Measurements from ENCODE around the gene TEX35.
"Not testable (repeated sequence)": the region's sequence is repeated elsewhere in the genome, so short reads cannot be mapped to it uniquely, and the experiment has no call there.

TEX35 gene

DNA sequence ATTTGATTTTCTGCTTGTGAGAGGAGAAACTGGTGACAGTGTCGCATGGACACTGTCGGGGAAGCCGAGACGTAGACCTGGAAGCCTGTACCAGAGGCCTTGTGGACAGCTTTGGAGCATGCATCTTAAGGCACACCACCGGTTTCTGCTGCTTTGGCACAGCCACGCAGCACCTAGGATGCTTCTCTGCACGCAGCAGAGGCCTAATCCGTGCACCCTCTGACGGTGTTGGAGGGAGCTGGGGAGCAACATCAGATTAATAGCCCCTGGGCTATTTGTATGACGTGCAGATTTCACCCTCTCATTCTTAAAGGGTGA is 30.3 kb downstream of the TEX35 start:
- peaks cover 13% of the 10 kb centered on the region for H3K4me1 Mint-ChIP-seq (ENCODE audit: low read depth)
- H3K4me3 Mint-ChIP-seq = peak overlapping the region; percentile 93
- peaks cover 16% of the 10 kb centered on the region for H3K36me3 Mint-ChIP-seq (ENCODE audit: low read depth)
- H3K27me3 Mint-ChIP-seq = peaks cover 2% of the 10 kb centered on the region
- H3K9me3 Mint-ChIP-seq = no peaks in the 10 kb centered on the region
- intact Hi-C loops (cut with micrococcal nuclease) = loop anchor here (5.0 to 10.0 kb wide), 2 partner anchors 182 to 539 kb away; partner anchors contain the start of genes RALGPS2 and TOR3A
- H3K27ac Mint-ChIP-seq = peak overlapping the region; percentile 91

DNA sequence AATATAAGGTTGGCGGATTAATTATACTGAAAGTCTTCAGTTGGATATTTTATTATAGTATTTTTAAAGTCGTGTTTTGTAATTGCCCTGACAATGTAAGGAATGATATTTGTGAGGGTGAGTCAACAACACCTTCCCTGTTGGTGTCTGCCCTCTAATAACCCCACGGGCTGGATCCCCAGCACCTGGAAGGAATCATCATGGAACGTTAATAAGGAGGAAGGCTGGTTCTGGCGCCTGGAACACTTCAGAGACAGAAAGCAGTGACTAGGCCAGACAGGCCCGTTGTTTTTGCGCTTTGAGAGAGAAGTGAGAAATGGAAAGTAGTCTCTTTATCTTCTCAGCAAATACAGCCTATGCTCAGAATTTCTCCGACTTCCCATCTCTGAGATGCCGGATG is 31.6 kb downstream of the TEX35 start:
- no peaks in the 10 kb centered on the region for H3K9me3 Mint-ChIP-seq
- H3K36me3 Mint-ChIP-seq (ENCODE audit: low read depth) = peaks cover 16% of the 10 kb centered on the region
- peaks cover 13% of the 10 kb centered on the region for H3K4me1 Mint-ChIP-seq (ENCODE audit: low read depth)
- intact Hi-C loops (cut with micrococcal nuclease) = loop anchor here (5.0 to 10.0 kb wide), 2 partner anchors 180 to 538 kb away; partner anchors contain the start of genes RALGPS2 and TOR3A
- peaks cover 2% of the 10 kb centered on the region for H3K27me3 Mint-ChIP-seq
- no peak overlapping the region for H3K27ac Mint-ChIP-seq
- H3K4me3 Mint-ChIP-seq = no peak overlapping the region

DNA sequence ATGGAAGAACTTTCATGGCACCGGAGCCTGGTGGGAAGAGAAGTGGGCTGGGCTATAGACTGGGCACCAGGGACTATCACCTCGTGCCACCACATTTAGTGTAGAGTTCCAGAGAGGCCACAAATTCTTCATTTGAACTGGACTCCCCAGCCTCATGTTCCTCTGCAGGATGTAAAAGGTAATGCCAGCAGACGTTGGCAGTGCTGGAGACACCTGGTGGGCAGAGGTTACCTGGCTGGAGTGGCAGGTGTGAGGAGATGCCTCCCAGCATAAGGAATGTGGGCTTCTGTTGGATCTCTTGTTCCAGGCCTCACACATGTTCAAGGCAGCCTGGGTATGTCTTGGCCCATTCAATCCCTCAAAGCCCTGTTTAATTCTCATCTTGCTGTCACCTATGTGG is 35.2 kb downstream of the TEX35 start:
- Mint-ChIP-seq H3K4me1 (ENCODE audit: low read depth) (peaks cover 4% of the 10 kb centered on the region), H3K27me3 (peaks cover 2% of the 10 kb centered on the region), H3K27ac (no peak overlapping the region), H3K9me3 (peaks cover 9% of the 10 kb centered on the region), H3K36me3 (ENCODE audit: low read depth) (peaks cover 7% of the 10 kb centered on the region), H3K4me3 (no peak overlapping the region)
- intact Hi-C loops (cut with micrococcal nuclease) = loop anchor here (10.0 kb wide), 1 partner anchor 177 kb away; the partner anchor contains the start of gene RALGPS2

DNA sequence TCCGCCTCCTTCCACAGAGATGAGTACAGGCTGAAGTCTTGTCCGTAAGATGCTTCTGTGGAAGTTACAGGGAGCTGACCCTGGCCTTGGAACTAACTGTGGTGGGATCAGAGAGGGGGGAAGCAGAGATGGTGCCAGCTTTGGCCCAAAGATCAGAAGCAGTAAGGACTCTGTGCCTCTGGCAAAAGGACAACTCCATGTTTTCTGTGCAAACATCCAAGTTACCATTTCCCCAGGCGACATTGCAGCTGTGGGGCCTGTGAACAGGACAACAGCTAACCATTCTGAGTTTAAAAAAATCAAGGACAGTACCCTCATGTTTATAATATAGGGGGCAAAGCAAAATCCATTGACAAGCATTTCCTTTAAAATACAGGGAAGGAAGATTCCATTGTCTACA is 38.4 kb downstream of the TEX35 start:
- peaks cover 26% of the 10 kb centered on the region for H3K9me3 Mint-ChIP-seq
- H3K4me1 Mint-ChIP-seq (ENCODE audit: low read depth) = no peaks in the 10 kb centered on the region
- no peaks in the 10 kb centered on the region for H3K36me3 Mint-ChIP-seq (ENCODE audit: low read depth)
- no peak overlapping the region for H3K4me3 Mint-ChIP-seq
- H3K27ac Mint-ChIP-seq = no peak overlapping the region
- H3K27me3 Mint-ChIP-seq = no peaks in the 10 kb centered on the region
- intact Hi-C loops (cut with micrococcal nuclease) = no loop called here

DNA sequence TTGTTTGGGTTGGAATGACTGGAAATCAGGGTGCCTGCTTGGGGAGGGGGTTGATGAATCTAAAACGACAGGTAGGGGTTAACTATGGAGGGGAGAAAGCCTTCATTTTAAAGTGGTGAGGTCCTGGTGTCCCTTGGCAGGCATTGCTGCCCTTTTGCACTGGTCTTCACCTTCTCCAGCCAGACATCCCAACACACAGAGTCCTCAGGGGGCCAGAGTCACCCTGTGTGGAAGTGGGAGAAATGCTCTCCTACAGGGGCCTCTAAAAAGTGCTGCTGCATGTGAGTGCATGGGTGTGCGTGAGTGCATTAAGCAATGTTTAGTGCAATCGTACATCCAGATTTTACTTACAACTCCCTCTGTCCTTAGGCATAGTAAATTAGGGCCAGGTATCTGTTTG is 39.0 kb downstream of the TEX35 start:
- Mint-ChIP-seq H3K27ac (no peak overlapping the region), H3K9me3 (peaks cover 26% of the 10 kb centered on the region), H3K4me1 (ENCODE audit: low read depth) (no peaks in the 10 kb centered on the region), H3K36me3 (ENCODE audit: low read depth) (no peaks in the 10 kb centered on the region), H3K27me3 (no peaks in the 10 kb centered on the region), H3K4me3 (no peak overlapping the region)
- intact Hi-C loops (cut with micrococcal nuclease) = no loop called here

DNA sequence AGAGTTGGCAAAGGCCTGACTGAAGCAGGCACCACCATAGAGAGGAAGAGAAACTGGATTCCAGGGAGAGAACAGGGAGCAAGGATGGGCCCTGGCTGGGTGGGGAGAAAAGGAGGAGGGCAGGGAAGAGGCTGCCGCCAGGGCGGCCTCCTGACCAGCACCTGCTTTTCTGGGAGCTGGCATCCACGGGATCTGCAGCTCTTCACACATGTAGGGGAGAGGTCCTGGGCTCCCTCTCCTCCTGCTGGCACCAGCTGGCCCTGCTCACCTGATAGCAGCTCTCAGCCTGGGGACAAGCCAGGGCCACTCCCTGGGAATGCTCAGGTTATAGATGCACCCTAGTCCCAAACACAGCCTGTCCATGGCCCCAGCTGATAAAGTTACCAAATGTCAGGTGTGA is 39.9 kb downstream of the TEX35 start:
- H3K4me1 Mint-ChIP-seq (ENCODE audit: low read depth) = no peaks in the 10 kb centered on the region
- H3K36me3 Mint-ChIP-seq (ENCODE audit: low read depth) = no peaks in the 10 kb centered on the region
- no peak overlapping the region for H3K27ac Mint-ChIP-seq
- H3K9me3 Mint-ChIP-seq = peaks cover 26% of the 10 kb centered on the region
- no peaks in the 10 kb centered on the region for H3K27me3 Mint-ChIP-seq
- no peak overlapping the region for H3K4me3 Mint-ChIP-seq
- intact Hi-C loops (cut with micrococcal nuclease) = no loop called here

DNA sequence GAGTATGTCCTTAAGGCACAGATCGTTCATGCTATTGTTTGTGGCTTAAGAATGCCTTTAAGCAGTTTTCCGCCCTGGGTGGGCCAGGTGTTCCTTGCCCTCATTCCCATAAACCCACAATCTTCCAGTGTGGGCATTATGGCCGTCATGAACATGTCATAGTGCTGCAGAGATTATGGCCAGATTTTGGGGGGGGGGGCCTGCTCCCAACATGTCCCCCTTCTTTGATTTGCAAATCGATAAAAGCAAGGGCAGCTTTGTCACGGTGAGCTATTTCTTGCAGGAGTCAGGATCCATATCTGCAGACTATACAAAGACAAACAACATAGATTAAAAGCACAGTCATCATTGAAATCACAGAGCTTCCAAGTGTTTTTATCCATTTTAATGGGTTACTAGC is 41.4 kb downstream of the TEX35 start:
- H3K36me3 Mint-ChIP-seq (ENCODE audit: low read depth); H3K4me1 Mint-ChIP-seq (ENCODE audit: low read depth); H3K27me3 Mint-ChIP-seq; intact Hi-C loops (cut with micrococcal nuclease); H3K27ac Mint-ChIP-seq; H3K4me3 Mint-ChIP-seq: not testable (repeated sequence)
- H3K9me3 Mint-ChIP-seq = peaks cover 26% of the 10 kb centered on the region

DNA sequence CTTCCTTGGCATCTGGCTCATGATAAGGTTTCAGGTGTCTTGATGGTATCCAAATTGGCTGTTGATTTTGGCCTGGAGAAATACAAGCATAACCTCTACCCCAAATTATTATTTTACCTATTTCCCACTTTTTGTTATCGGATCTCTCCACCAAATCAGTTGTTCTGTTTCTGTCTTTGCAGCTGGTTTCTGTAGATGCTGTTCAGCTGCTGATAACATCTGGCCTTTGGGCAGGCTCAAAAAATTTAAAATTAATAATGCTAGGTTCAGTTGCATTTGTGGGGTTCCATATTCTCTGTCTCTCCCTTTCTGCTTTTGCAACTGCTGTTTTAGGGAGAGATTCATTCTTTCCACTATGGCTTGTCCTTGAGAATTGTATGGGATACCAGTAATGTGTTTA is 42.7 kb downstream of the TEX35 start:
- intact Hi-C loops (cut with micrococcal nuclease); H3K4me1 Mint-ChIP-seq (ENCODE audit: low read depth); H3K4me3 Mint-ChIP-seq; H3K27me3 Mint-ChIP-seq; H3K36me3 Mint-ChIP-seq (ENCODE audit: low read depth); H3K27ac Mint-ChIP-seq: not testable (repeated sequence)
- peaks cover 26% of the 10 kb centered on the region for H3K9me3 Mint-ChIP-seq

DNA sequence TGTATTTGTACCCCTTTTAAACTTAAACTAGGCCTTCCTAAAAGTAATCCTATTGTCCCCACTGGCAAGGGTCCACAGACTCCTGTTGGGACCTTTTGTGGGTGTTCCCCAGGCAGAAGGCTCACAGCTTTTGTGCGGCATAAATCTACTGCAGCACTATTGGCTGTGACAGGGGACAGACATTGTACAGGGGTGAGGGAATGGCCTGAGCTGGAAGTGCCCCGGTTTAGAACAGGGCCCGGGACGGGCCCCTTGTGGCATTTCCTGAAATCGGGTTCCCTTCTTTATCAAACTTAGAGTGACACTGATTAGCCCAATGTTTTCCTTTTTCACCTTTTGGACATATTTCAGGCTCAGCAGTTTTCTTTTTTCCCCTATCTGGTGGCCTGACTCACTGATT is 45.9 kb downstream of the TEX35 start:
- H3K4me1 Mint-ChIP-seq (ENCODE audit: low read depth); intact Hi-C loops (cut with micrococcal nuclease); H3K4me3 Mint-ChIP-seq; H3K27ac Mint-ChIP-seq; H3K36me3 Mint-ChIP-seq (ENCODE audit: low read depth); H3K27me3 Mint-ChIP-seq: not testable (repeated sequence)
- H3K9me3 Mint-ChIP-seq = peaks cover 14% of the 10 kb centered on the region

DNA sequence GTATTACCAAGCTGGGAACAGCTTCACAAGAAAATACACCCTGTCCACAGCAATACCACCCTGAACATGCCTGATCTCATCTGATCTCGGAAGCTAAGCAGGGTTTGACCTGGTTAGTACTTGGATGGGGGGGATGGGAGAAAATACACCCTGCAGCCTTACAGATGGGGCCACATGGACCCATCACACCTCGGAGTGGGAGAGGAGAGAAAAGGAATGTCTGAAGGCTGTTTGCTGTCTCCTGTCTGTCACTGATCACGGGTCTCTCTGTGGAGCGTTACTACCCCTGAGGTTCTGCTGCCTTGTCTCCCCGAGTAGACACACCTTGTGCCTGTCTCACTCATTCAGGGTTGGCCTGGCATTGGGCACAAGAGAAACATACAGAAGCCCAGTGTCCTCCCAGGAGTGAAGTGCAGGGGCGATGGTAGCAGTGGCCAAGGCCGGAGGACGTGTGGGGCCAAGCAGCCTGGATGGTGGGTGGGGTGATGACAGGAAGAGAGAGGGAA is 48.0 kb downstream of the TEX35 start:
- intact Hi-C loops (cut with micrococcal nuclease) = no loop called here
- Mint-ChIP-seq H3K9me3 (no peaks in the 10 kb centered on the region), H3K27ac (no peak overlapping the region), H3K27me3 (no peaks in the 10 kb centered on the region), H3K36me3 (ENCODE audit: low read depth) (no peaks in the 10 kb centered on the region), H3K4me3 (no peak overlapping the region), H3K4me1 (ENCODE audit: low read depth) (no peaks in the 10 kb centered on the region)

DNA sequence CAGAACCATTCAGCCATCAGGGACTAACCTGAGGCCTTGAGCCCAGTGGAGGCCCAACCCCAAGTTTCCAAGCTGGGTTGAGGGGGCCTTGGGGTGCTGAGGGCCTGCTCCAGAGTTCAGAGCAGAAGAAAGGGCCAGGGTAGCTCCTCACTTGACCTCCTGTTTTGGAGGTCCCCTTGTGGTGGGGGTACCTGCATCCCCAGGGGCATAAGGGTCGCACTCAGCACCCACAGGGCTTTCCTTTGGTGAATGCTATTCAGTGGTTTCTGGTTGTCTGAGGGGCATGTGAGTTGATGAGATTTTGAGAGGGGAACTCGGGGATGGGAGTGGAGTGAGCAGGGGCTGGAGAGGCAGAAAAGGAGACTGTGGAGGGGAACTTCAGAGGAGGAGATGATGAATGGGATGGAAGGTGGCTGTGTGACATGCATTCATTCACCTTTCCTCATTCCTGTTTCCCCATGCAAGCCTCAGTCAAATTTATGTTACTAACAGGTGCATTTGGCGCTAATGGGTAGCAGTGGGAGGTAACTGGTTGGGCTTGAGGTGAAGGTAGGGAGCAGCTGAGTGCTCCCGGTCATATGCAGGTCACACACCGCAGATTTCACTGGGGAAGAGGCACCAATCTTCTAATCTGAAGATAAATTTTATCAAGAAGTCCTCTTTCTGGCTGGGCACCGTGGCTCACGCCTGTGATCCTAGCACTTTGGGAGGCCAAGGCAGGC is 50.4 kb downstream of the TEX35 start:
- no peak overlapping the region for H3K27ac Mint-ChIP-seq
- H3K27me3 Mint-ChIP-seq = no peaks in the 10 kb centered on the region
- H3K36me3 Mint-ChIP-seq (ENCODE audit: low read depth) = no peaks in the 10 kb centered on the region
- intact Hi-C loops (cut with micrococcal nuclease) = no loop called here
- H3K9me3 Mint-ChIP-seq = no peaks in the 10 kb centered on the region
- H3K4me1 Mint-ChIP-seq (ENCODE audit: low read depth) = no peaks in the 10 kb centered on the region
- H3K4me3 Mint-ChIP-seq = no peak overlapping the region

DNA sequence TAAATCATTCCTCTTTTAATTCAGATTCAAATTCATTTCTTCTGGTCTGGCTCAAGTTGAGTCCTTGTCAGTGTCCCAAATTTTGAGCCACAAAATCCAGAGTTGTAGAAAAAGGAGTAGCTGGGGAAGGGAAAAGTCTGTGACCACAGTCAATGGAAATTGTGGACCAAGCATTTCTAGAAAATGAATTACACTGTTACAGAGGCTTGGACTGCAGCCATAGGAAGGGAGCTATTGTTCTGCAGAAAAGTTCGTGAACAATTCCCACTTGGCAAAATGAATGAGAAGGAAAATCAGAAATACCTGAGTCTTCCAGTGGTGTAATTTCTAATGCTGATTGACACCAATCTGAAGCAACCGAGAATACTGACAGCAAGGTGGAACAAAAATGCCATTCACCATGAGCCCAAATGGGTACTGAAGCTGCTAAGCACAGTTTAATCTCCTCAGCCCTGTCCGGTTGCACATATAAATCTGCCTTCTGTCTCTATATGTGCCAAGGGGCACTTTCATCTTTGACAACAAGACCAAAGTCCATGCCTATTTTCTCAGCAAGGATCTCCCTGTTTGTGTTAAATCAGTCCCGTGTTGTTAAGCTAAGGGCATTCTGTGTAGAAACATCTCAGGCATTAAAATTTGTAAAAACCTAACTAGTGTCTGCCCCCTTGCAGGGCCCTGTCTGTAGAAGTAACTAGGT is 51.3 kb downstream of the TEX35 start:
- intact Hi-C loops (cut with micrococcal nuclease) = no loop called here
- Mint-ChIP-seq H3K27me3 (no peaks in the 10 kb centered on the region), H3K4me1 (ENCODE audit: low read depth) (no peaks in the 10 kb centered on the region), H3K9me3 (no peaks in the 10 kb centered on the region), H3K36me3 (ENCODE audit: low read depth) (no peaks in the 10 kb centered on the region), H3K27ac (no peak overlapping the region), H3K4me3 (no peak overlapping the region)

DNA sequence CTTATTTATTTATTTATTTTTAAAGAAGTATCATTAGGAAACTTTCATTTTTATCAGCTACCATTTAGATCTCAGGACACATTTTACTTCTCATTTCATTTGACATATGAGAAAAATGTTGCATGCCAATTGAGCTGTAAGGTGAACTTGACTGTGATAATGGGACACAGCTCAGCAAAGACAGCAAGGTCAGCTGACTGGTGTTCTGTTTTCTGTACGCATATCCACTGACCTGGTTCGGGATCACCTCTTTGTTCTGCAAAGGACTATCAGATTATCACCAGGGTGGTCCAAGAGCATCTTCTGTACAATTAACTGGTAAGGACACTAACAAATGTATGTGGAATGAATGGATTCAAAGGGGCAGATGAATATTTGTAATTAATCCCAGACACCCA is 51.9 kb downstream of the TEX35 start:
- Mint-ChIP-seq H3K27me3 (no peaks in the 10 kb centered on the region), H3K4me3 (no peak overlapping the region), H3K27ac (no peak overlapping the region), H3K9me3 (no peaks in the 10 kb centered on the region), H3K36me3 (ENCODE audit: low read depth) (no peaks in the 10 kb centered on the region), H3K4me1 (ENCODE audit: low read depth) (no peaks in the 10 kb centered on the region)
- intact Hi-C loops (cut with micrococcal nuclease) = no loop called here

DNA sequence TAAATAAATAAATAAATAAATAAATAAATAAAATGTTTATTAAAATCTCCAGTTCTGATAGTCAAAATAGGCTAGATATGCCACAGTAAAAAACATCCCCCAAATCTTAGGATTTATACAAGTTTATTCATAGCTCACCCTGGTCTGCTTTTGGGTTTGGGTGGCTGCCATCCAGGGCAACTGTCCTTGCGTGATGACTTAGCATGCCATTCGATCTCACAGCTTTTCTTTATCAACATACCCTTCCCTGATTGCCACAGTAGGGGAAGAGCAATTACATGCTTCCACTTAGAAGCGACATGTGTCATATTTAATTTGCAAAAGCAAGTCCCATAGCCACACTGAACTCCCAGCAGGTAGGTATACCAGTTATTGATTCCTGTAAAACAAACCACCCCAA is 52.7 kb downstream of the TEX35 start:
- H3K9me3 Mint-ChIP-seq = no peaks in the 10 kb centered on the region
- intact Hi-C loops (cut with micrococcal nuclease) = no loop called here
- no peaks in the 10 kb centered on the region for H3K27me3 Mint-ChIP-seq
- H3K27ac Mint-ChIP-seq = no peak overlapping the region
- no peaks in the 10 kb centered on the region for H3K36me3 Mint-ChIP-seq (ENCODE audit: low read depth)
- H3K4me3 Mint-ChIP-seq = no peak overlapping the region
- H3K4me1 Mint-ChIP-seq (ENCODE audit: low read depth) = no peaks in the 10 kb centered on the region

DNA sequence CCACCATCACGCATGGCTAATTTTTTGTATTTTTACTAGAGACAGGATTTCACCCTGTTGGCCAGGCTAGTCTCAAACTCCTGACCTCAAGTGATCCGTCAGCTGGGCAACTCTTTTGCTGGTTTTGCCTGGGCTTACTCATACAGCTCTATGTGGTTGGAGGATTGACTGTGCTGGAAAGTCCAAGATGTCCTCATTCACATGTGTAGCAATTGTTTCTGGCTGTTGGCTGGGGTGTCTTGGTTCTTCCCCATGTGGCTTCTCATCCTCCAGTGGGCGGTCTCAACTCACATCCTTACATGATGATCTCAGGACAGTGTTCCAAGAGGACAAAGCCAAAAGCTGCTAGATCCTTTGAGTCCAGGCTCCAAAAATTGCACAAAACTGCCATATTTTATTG is 53.3 kb downstream of the TEX35 start:
- Mint-ChIP-seq H3K4me1 (ENCODE audit: low read depth) (no peaks in the 10 kb centered on the region), H3K36me3 (ENCODE audit: low read depth) (no peaks in the 10 kb centered on the region), H3K9me3 (no peaks in the 10 kb centered on the region), H3K27ac (no peak overlapping the region), H3K4me3 (no peak overlapping the region), H3K27me3 (no peaks in the 10 kb centered on the region)
- intact Hi-C loops (cut with micrococcal nuclease) = no loop called here

All from dendritic cell treated with granulocyte-macrophage colony-stimulating factor and Interleukin-4, amounts not matched to agents 40 ng/mL and 50 ng/mL, for 4 days (primary cell).